K562 (cell line): ENCODE measurements around the gene TSHR. TPM values are rescaled to one million over a fixed set of nuclear protein-coding genes. Genes with fewer than 3 reads are reported as not detected.

Source experiments
- ATAC-seq: fragments of 200-7000 bp; cut with Tn5 transposase; 3 replicates; pipeline ENCODE4 v1.9.1; 2020; ENCODE audit warnings: moderate library complexity
- BruUV-seq: library from RNA; stranded (reverse); fragments of 400-500 nt; replicated peaks from 2 replicates; lab custom pipeline; 2021; lab: Mats Ljungman, UMichigan
- CTCF ChIA-PET: fragments of 300-600 bp; formaldehyde crosslinking; extraction: SDS; loops from one replicate; lab custom pipeline; 2021; ENCODE audit warnings: low intra/inter-chr PET ratio; lab: Yijun Ruan, JAX
- POLR2A ChIA-PET: fragments of 300-600, 350-650 bp; sonication (Branson Sonifier 250); formaldehyde crosslinking; extraction: SDS; loops from one replicate; lab custom pipeline; 2021; ENCODE audit warnings: antibody characterized with exemption, inconsistent platforms; lab: Yijun Ruan, JAX
- DNase-seq, 4 experiments: peaks; one replicate each; pipeline versions ENCODE4 v3.0.0 to v3.0.0-alpha.2; 2011 to 2018; ENCODE audit warnings: low spot score in 3 of 4, mixed read lengths in 3 of 4; ENCODE audit errors: extremely low read depth in 1 of 4
- FAIRE-seq: peaks from 2 replicates; lab custom pipeline; 2011; peaks lifted over from hg19 to GRCh38; lab: Jason Lieb, UNC
- H2AFZ ChIP-seq: 2 replicates; pipeline ENCODE4 v1.6.0; 2011; ENCODE audit warnings: low read depth, low read length, control low read depth, inconsistent platforms
- H3K27ac ChIP-seq: fragments of 200-600 bp; 3 replicates; pipeline ENCODE4 v1.8.0; 2011; ENCODE audit warnings: low read depth, mild to moderate bottlenecking, control low read depth, inconsistent platforms, low read length, moderate library complexity, mixed read lengths; ENCODE audit errors: extremely low read depth
- H3K27me3 ChIP-seq, 2 experiments: fragments of 300-600 bp in 1 of 2; 2 replicates in 1 of 2; 3 replicates in 1 of 2; pipeline versions ENCODE4 v1.6.0 to v1.8.0; 2011; ENCODE audit warnings: inconsistent platforms in 2 of 2, low read length in 2 of 2, mild to moderate bottlenecking in 1 of 2, mixed read lengths in 1 of 2, moderate library complexity in 1 of 2; ENCODE audit not compliant: control insufficient read depth in 2 of 2, insufficient read depth in 2 of 2
- H3K36me3 ChIP-seq: fragments of 300-600 bp; 3 replicates; pipeline ENCODE4 v1.8.0; 2011; ENCODE audit warnings: mild to moderate bottlenecking, low read length, inconsistent platforms; ENCODE audit not compliant: control insufficient read depth, insufficient read depth
- H3K4me1 ChIP-seq, 2 experiments: fragments of 200-600 bp in 1 of 2; replicated peaks in 1 of 2; 2 replicates in 1 of 2; 3 replicates in 1 of 2; pipeline versions ENCODE4 v1.5.1 to v1.8.0; 2011; ENCODE audit warnings: inconsistent platforms in 2 of 2, low read length in 2 of 2, mild to moderate bottlenecking in 1 of 2, mixed read lengths in 1 of 2, moderate library complexity in 1 of 2; ENCODE audit not compliant: control insufficient read depth in 2 of 2, insufficient read depth in 2 of 2
- H3K4me2 ChIP-seq: 2 replicates; pipeline ENCODE4 v1.6.1; 2011; ENCODE audit warnings: low read length, control low read depth, inconsistent platforms, mixed read lengths; ENCODE audit not compliant: insufficient read depth
- H3K4me3 ChIP-seq: fragments of 200-600 bp; sonication (generic), shearing (Covaris generic); 2 replicates; pipeline ENCODE4 v1.5.1; 2016; ENCODE audit warnings: control low read depth, inconsistent platforms
- H3K79me2 ChIP-seq: fragments of 200-600 bp; 3 replicates; pipeline ENCODE4 v1.8.0; 2011; ENCODE audit warnings: low read length, inconsistent platforms; ENCODE audit not compliant: control insufficient read depth, insufficient read depth
- H3K9ac ChIP-seq, 2 experiments: 2 replicates each; pipeline versions ENCODE4 v1.6.0 to v1.6.1; 2011; ENCODE audit warnings: low read depth in 2 of 2, low read length in 2 of 2, control low read depth in 1 of 2, inconsistent platforms in 1 of 2, mild to moderate bottlenecking in 1 of 2, mixed read lengths in 1 of 2; ENCODE audit not compliant: insufficient read depth in 1 of 2
- H3K9me1 ChIP-seq: one replicate; pipeline ENCODE4 v1.6.0; 2011; ENCODE audit warnings: inconsistent platforms, mild to moderate bottlenecking, low read length, moderate library complexity; ENCODE audit not compliant: control insufficient read depth, insufficient read depth
- H3K9me3 ChIP-seq: replicated peaks from 2 replicates; pipeline ENCODE4 v1.5.1; 2011; ENCODE audit warnings: low read depth, low read length, inconsistent platforms; ENCODE audit not compliant: control insufficient read depth, insufficient read depth
- H4K20me1 ChIP-seq: replicated peaks from 2 replicates; pipeline ENCODE4 v1.6.1; 2011; ENCODE audit warnings: low read length, inconsistent platforms, mixed read lengths; ENCODE audit not compliant: control insufficient read depth, insufficient read depth
- CREM ChIP-seq: IDR thresholded peaks from 2 replicates; pipeline ENCODE4 v1.6.1; 2014; ENCODE audit warnings: antibody characterized with exemption, low read depth
- KDM5B ChIP-seq: fragments of 200-600 bp; sonication (generic); IDR thresholded peaks from 2 replicates; pipeline ENCODE4 v1.6.1; 2012; ENCODE audit warnings: low read depth, mild to moderate bottlenecking, moderate library complexity, low read length, control low read depth, inconsistent platforms; ENCODE audit not compliant: insufficient replicate concordance
- L3MBTL2 ChIP-seq: fragments of 450-650 bp; IDR thresholded peaks from 2 replicates; pipeline ENCODE4 v1.6.1; 2016; ENCODE audit warnings: mild to moderate bottlenecking, moderate library complexity
- MAZ ChIP-seq, 2 experiments: fragments of 450-650 bp in 1 of 2; sonication (generic) in 1 of 2; formaldehyde crosslinking; IDR thresholded peaks in 1 of 2; conservative IDR thresholded peaks in 1 of 2; 2 replicates each; pipeline versions ENCODE4 v1.4.0 to v1.5.0; 2020; ENCODE audit warnings: mild to moderate bottlenecking in 1 of 2, missing genetic modification reagents in 1 of 2
- NEUROD1 ChIP-seq: fragments of 150-350 bp; IDR thresholded peaks from 2 replicates; pipeline ENCODE4 v1.6.1; 2014; ENCODE audit warnings: borderline replicate concordance, low read length, low read depth; ENCODE audit not compliant: partially characterized antibody
- POLR2A ChIP-seq: fragments of 450-650 bp; conservative IDR thresholded peaks from 2 replicates; pipeline ENCODE4 v1.6.1; 2016
- POLR2G ChIP-seq: fragments of 200-400 bp; formaldehyde crosslinking; IDR thresholded peaks from 2 replicates; pipeline ENCODE4 v1.6.1; 2017; ENCODE audit warnings: low read depth, mild to moderate bottlenecking, antibody characterized with exemption, low read length, moderate library complexity
- RBFOX2 ChIP-seq: fragments of 200-400 bp; formaldehyde crosslinking; IDR thresholded peaks from 2 replicates; pipeline ENCODE4 v1.6.1; 2017; ENCODE audit warnings: low read depth, mild to moderate bottlenecking, low read length, moderate library complexity
- WGBS: fragments of 100-300 bp; shearing (Covaris generic); methylation state at CpG from one replicate; pipeline ENCODE4 v1.1.6; 2016; ENCODE audit warnings: low coverage, mixed read lengths; ENCODE audit not compliant: insufficient coverage; ENCODE audit errors: missing lambda C conversion rate; 5-methylcytosine and 5-hydroxymethylcytosine counted together
- in situ Hi-C: fragments of 300-500 bp; cut with MboI; formaldehyde crosslinking; loops from 4 replicates; pipeline ENCODE4 v1.15.0; 2018; ENCODE audit warnings: inconsistent platforms, mixed read lengths
- intact Hi-C: fragments of 100-400 bp; cut with micrococcal nuclease; formaldehyde crosslinking; loops from 2 replicates; pipeline ENCODE4 v1.14.2; 2022
- polyA plus RNA-seq, 8 experiments: library from polyadenylated mRNA; depleted of rRNA in 4 of 8; stranded (reverse) in 5 of 8; unstranded in 3 of 8; fragments of >200 nt; fragmentation: Nextera tagmentation in 2 of 8; fragmentation: Illumina TruSeq in 1 of 8; extraction: Ambion mirVana in 2 of 8; extraction: Trizol in 1 of 8; gene quantifications; 2 replicates each; pipeline versions ENCODE4 v1.2.1 to v1.2.3, GENCODE V29; 2011 to 2014; ENCODE audit warnings: inconsistent platforms in 1 of 8, missing spikeins in 1 of 8
- total RNA-seq, 7 experiments: library from RNA; depleted of rRNA in 6 of 7; stranded (reverse); fragments of >200 nt in 6 of 7; fragmentation: Illumina TruSeq in 2 of 7; extraction: Trizol in 2 of 7; gene quantifications; 2 replicates each; pipeline versions ENCODE4 v1.2.1 to v1.2.3, GENCODE V29; 2011 to 2021; ENCODE audit warnings: low replicate concordance in 1 of 7
- TF ChIP-seq, protein P1 (sequence below), 2 experiments: fragments of 450-650 bp; IDR thresholded peaks; 2 replicates each; pipeline ENCODE4 v1.6.1; 2018; ENCODE audit warnings: mild to moderate bottlenecking in 2 of 2, low read depth in 1 of 2; ENCODE audit not compliant: partially characterized antibody in 2 of 2
- TF ChIP-seq, protein P2 (sequence below): sonication (generic); formaldehyde crosslinking; IDR thresholded peaks from 2 replicates; pipeline ENCODE4 v1.8.0; 2022; ENCODE audit warnings: mild to moderate bottlenecking, low read depth, missing genetic modification reagents
- TF ChIP-seq, protein P3 (sequence below): sonication (generic); formaldehyde crosslinking; IDR thresholded peaks from 2 replicates; pipeline ENCODE4 v1.8.0; 2022; ENCODE audit warnings: mild to moderate bottlenecking, missing genetic modification reagents

TSHR gene
- total and polyA plus RNA-seq, 9 of the 15 experiments (the other 6 are each of a cell fraction or from before 2014, with no cell fraction given) = 0.01 to 0.10 TPM; not detected in 7

DNA sequence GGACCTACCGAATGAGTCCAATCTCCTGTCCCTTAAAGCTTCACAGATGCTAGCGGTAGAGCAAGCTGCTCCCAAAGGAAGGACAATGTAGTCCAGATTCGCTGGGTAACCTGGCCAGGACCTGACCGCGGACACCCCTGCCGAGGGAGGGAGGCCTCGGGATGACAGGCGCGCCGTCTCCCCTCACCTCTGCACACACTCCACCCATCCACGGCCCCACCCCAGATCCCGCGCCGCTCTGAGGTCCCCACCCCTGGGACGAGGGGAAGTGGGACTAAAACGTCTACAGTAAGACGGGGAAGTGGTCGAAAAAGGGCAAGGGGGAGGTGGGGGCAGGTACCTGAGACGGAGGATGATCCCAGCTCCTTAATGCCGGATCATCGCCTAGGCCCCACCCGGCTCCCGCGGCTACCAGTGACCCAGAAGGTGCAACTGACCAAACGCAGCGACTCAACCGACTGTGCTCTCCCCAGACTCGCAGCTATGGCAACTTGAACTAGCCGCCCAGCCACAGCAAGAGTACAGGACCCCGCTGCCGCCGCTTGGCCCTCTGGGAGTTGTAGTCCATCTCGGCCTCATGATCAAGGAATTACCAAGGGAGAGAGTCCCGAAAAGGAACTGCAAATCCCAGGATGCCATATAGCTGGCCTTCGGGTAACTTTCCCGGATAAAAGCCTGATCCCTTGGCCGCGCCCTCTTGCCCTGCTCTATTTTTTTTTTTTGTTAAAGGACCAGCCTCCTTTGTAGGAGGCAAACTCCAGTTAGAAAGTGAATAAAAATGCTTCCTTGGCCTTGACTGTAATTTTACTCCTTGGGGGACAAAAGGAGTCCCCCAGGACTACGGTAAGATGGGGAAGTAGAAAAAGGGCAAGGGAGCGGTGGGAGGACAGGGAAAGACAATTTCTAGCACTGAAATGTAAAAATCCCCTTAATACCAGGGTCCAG, 13.9 kb upstream of the TSHR start, which contains the start of gene CEP128:
CEP128 (minus strand) TSS at position 498 of the 945 bp plus-strand sequence.
- in situ Hi-C loops (no loop called here), intact Hi-C loops (no loop called here)
- BruUV-seq = TSS peak; percentile 65
- WGBS = 0% methylated on average over 13 of the region's 40 CpGs
- H3K9ac ChIP-seq = peak within 1 kb of the TSS; percentile 77 to 87
- peak within 1 kb of the TSS; percentile 65 for H3K27ac ChIP-seq
- peaks cover 12% of the 10 kb centered on the region; the same call in 2 of the 3 replicates for H3K79me2 ChIP-seq
- peak within 1 kb of the TSS; percentile 80 for H3K4me2 ChIP-seq
- H4K20me1 ChIP-seq = no peaks in the 10 kb centered on the region
- peak; percentile 99 for FAIRE-seq
- peaks cover 0 to 3% of the 10 kb centered on the region in 2 experiments; a peak in 2 of 5 replicates for H3K4me1 ChIP-seq
- peak; percentile 71 to 95 (median 74) for DNase-seq
- H3K9me1 ChIP-seq = no peaks in the 10 kb centered on the region
- H2AFZ ChIP-seq = peak within 1 kb of the TSS; percentile 98
- peak; percentile 99 for ATAC-seq
- H3K36me3 ChIP-seq = peaks cover 2% of the 10 kb centered on the region; the same call in 1 of the 3 replicates
- no peaks in the 10 kb centered on the region for H3K9me3 ChIP-seq
- POLR2A ChIA-PET = interaction anchor here (0.6 to 1.1 kb wide), 4 partner anchors 12 to 255 kb away, joined by 3 read pairs; no protein-coding TSS in a partner anchor
- H3K4me3 ChIP-seq = peak within 1 kb of the TSS; percentile 72
- H3K27me3 ChIP-seq = no peaks in the 10 kb centered on the region
- CTCF ChIA-PET = no interaction called here
- TF ChIP-seq, protein P1, sequence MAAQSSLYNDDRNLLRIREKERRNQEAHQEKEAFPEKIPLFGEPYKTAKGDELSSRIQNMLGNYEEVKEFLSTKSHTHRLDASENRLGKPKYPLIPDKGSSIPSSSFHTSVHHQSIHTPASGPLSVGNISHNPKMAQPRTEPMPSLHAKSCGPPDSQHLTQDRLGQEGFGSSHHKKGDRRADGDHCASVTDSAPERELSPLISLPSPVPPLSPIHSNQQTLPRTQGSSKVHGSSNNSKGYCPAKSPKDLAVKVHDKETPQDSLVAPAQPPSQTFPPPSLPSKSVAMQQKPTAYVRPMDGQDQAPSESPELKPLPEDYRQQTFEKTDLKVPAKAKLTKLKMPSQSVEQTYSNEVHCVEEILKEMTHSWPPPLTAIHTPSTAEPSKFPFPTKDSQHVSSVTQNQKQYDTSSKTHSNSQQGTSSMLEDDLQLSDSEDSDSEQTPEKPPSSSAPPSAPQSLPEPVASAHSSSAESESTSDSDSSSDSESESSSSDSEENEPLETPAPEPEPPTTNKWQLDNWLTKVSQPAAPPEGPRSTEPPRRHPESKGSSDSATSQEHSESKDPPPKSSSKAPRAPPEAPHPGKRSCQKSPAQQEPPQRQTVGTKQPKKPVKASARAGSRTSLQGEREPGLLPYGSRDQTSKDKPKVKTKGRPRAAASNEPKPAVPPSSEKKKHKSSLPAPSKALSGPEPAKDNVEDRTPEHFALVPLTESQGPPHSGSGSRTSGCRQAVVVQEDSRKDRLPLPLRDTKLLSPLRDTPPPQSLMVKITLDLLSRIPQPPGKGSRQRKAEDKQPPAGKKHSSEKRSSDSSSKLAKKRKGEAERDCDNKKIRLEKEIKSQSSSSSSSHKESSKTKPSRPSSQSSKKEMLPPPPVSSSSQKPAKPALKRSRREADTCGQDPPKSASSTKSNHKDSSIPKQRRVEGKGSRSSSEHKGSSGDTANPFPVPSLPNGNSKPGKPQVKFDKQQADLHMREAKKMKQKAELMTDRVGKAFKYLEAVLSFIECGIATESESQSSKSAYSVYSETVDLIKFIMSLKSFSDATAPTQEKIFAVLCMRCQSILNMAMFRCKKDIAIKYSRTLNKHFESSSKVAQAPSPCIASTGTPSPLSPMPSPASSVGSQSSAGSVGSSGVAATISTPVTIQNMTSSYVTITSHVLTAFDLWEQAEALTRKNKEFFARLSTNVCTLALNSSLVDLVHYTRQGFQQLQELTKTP (IDR thresholded peaks at IDR 0.05; ENCODE audit: low read depth in 1 of 2, partially characterized antibody in 2 of 2) = peak in 1 of 2 experiments; percentile 98
- TF ChIP-seq, protein P2, sequence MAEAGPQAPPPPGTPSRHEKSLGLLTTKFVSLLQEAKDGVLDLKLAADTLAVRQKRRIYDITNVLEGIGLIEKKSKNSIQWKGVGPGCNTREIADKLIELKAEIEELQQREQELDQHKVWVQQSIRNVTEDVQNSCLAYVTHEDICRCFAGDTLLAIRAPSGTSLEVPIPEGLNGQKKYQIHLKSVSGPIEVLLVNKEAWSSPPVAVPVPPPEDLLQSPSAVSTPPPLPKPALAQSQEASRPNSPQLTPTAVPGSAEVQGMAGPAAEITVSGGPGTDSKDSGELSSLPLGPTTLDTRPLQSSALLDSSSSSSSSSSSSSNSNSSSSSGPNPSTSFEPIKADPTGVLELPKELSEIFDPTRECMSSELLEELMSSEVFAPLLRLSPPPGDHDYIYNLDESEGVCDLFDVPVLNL (CRISPR knock-in tag) = peak; percentile 76; the same call in 1 of the 2 replicates
- peak in 1 of 2 experiments; percentile 26; a peak in 1 of 4 replicates for TF ChIP-seq MAZ (CRISPR knock-in tag; conservative IDR thresholded peaks at IDR 0.05 in 1 of 2, IDR thresholded peaks at IDR 0.05 in 1 of 2)
- TF ChIP-seq POLR2A = peak; percentile 53; the same call in 1 of the 2 replicates
- TF ChIP-seq NEUROD1 = peak; percentile 11
- TF ChIP-seq POLR2G = peak; percentile 78
- peak; percentile 44; the same call in 1 of the 2 replicates for TF ChIP-seq CREM
- TF ChIP-seq L3MBTL2 = peak; percentile 56; the same call in 1 of the 2 replicates
- peak; percentile 78 for TF ChIP-seq RBFOX2
- TF ChIP-seq, protein P3, sequence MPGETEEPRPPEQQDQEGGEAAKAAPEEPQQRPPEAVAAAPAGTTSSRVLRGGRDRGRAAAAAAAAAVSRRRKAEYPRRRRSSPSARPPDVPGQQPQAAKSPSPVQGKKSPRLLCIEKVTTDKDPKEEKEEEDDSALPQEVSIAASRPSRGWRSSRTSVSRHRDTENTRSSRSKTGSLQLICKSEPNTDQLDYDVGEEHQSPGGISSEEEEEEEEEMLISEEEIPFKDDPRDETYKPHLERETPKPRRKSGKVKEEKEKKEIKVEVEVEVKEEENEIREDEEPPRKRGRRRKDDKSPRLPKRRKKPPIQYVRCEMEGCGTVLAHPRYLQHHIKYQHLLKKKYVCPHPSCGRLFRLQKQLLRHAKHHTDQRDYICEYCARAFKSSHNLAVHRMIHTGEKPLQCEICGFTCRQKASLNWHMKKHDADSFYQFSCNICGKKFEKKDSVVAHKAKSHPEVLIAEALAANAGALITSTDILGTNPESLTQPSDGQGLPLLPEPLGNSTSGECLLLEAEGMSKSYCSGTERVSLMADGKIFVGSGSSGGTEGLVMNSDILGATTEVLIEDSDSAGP (CRISPR knock-in tag) = peak; percentile 89
- TF ChIP-seq KDM5B = peak; percentile 78
